ENCODE measurements around the gene STK16. TPM values are rescaled to one million over a fixed set of nuclear protein-coding genes. Genes with fewer than 3 reads are reported as not detected.

Gene STK16
- total RNA-seq, 2 experiments from 2014 or later: 34.4 to 35.4 TPM

- ATAC-seq (no peak), DNase-seq (no peak)
- intact Hi-C loops (cut with micrococcal nuclease): loop anchor here (5.0 kb wide), 1 partner anchor 48 kb away; no protein-coding TSS in a partner anchor
- Mint-ChIP-seq H3K4me3 (peak overlapping the region; percentile 68), H3K27ac (peak overlapping the region; percentile 91), H3K9me3 (no peaks in the 10 kb centered on the region), H3K4me1 (ENCODE audit: low read depth) (peaks cover 74% of the 10 kb centered on the region), H3K27me3 (no peaks in the 10 kb centered on the region), H3K36me3 (ENCODE audit: low read depth) (peaks cover 64% of the 10 kb centered on the region)
- TF ChIP-seq, protein P1, sequence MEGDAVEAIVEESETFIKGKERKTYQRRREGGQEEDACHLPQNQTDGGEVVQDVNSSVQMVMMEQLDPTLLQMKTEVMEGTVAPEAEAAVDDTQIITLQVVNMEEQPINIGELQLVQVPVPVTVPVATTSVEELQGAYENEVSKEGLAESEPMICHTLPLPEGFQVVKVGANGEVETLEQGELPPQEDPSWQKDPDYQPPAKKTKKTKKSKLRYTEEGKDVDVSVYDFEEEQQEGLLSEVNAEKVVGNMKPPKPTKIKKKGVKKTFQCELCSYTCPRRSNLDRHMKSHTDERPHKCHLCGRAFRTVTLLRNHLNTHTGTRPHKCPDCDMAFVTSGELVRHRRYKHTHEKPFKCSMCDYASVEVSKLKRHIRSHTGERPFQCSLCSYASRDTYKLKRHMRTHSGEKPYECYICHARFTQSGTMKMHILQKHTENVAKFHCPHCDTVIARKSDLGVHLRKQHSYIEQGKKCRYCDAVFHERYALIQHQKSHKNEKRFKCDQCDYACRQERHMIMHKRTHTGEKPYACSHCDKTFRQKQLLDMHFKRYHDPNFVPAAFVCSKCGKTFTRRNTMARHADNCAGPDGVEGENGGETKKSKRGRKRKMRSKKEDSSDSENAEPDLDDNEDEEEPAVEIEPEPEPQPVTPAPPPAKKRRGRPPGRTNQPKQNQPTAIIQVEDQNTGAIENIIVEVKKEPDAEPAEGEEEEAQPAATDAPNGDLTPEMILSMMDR (IDR thresholded peaks at IDR 0.05): no peak
- ChIA-PET POLR2A (interaction anchor here (1.6 to 19.2 kb wide), 5 partner anchors 11 to 130 kb away, joined by 4 to 239 read pairs (median 12); partner anchors contain the start of genes ABCB6, ANKZF1 and ATG9A), CTCF (interaction anchor here (0.9 to 10.1 kb wide), 11 partner anchors 9 to 104 kb away, joined by 3 to 132 read pairs (median 5); partner anchors contain the start of genes CNPPD1 and DNAJB2)
Observed at GRCh38 chr2:219248845-219249202, 3.5 kb downstream of the STK16 start.

DNA sequence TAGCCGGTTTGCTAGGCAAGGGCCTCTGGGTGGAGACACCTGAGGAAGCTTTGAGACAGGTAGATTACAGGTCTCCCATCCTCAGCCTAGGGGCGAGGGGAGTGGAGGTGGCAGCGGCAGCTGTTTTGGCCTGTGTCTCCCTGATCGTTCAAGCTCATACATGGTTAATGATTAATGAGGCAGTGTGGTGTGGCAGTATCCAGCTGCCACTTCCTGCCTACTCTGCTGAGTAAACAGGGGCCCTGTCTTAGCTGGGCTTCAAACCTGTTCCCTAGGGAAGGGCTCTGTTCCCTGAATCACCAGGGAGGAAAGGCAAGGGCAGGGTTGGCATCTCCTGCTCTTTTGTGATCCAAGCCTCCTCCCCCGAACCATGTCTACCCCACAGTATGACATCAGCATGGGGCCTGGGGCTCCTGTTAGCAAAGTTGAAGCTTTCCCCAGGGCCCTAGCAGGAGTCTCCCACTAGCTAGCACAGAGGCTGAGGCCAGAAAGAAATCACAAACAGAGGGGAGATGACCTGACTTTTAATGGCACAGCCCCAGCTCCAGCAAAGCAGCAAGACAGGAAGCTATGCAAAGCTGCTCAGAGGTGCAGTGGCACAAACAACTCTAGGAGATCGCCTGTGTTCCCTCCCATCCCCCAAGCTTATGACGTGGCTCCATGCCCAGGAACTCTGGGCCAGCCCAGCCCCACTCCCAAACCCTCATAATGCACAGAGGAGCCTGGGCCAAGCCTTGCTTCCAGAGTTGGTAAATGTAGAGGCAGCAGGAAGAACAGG is 4.1 kb downstream of the STK16 start:
- Mint-ChIP-seq H3K4me1 (ENCODE audit: low read depth) (peaks cover 69% of the 10 kb centered on the region), H3K4me3 (peak overlapping the region; percentile 68), H3K27me3 (no peaks in the 10 kb centered on the region), H3K27ac (peak overlapping the region; percentile 91), H3K36me3 (ENCODE audit: low read depth) (peaks cover 64% of the 10 kb centered on the region), H3K9me3 (no peaks in the 10 kb centered on the region)
- intact Hi-C loops (cut with micrococcal nuclease): loop anchor here (5.0 kb wide), 1 partner anchor 48 kb away; no protein-coding TSS in a partner anchor
- ATAC-seq: no peak
- TF ChIP-seq, protein P1 (IDR thresholded peaks at IDR 0.05): no peak
- ChIA-PET POLR2A (interaction anchor here (0.6 to 19.2 kb wide), 9 partner anchors 11 to 130 kb away, joined by 4 to 239 read pairs (median 6); partner anchors contain the start of genes ABCB6, ANKZF1, ATG9A and CNPPD1), CTCF (interaction anchor here (0.8 to 10.1 kb wide), 13 partner anchors 10 to 191 kb away, joined by 3 to 132 read pairs (median 4); partner anchors contain the start of genes CNPPD1 and DNAJB2)
- peak; percentile 43 for DNase-seq

- POLR2A ChIA-PET: interaction anchor here (1.2 to 19.2 kb wide), 6 partner anchors 12 to 77 kb away, joined by 4 to 239 read pairs (median 7); partner anchors contain the start of genes ABCB6, ANKZF1, ATG9A and CNPPD1
- Mint-ChIP-seq H3K27ac (peak overlapping the region; percentile 91), H3K4me1 (ENCODE audit: low read depth) (peaks cover 66% of the 10 kb centered on the region), H3K9me3 (no peaks in the 10 kb centered on the region), H3K36me3 (ENCODE audit: low read depth) (peaks cover 64% of the 10 kb centered on the region), H3K4me3 (peak overlapping the region; percentile 68), H3K27me3 (no peaks in the 10 kb centered on the region)
- intact Hi-C loops (cut with micrococcal nuclease): no loop called here
- CTCF ChIA-PET: interaction anchor here (0.8 to 10.1 kb wide), 10 partner anchors 11 to 192 kb away, joined by 3 to 132 read pairs (median 4); partner anchors contain the start of genes CNPPD1 and DNAJB2
- TF ChIP-seq, protein P1 (IDR thresholded peaks at IDR 0.05): no peak
- ATAC-seq (no peak), DNase-seq (no peak)
Observed at GRCh38 chr2:219250049-219250781, 4.9 kb downstream of the STK16 start.

DNA sequence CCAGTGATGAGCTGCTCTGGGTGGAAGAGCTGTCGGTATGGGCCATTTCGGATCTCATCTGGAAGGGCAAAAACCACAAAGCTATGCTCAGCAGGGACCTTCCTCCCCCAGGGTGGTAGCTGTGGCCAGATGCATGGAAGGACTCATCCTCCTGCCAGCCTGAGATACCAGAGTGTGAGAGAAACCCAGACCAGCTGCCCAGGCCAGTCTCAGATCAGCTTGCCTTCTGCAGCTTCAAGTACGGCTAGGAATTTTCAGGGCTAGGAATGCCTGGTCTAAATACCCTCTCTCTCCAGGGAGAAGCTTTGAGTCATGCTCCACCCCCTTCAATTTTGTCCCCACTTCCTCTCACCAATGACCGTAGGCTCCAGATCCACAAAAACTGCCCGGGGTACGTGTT is 6.4 kb downstream of the STK16 start:
- ChIA-PET CTCF (interaction anchor here (1.3 to 10.1 kb wide), 7 partner anchors 9 to 81 kb away, joined by 3 to 132 read pairs (median 6); partner anchors contain the start of gene DNAJB2), POLR2A (interaction anchor here (1.1 to 19.2 kb wide), 9 partner anchors 9 to 48 kb away, joined by 3 to 239 read pairs (median 19); partner anchors contain the start of genes ABCB6, ANKZF1, ATG9A and DNAJB2)
- DNase-seq: no peak
- peak overlapping the region; percentile 77 for H3K4me3 Mint-ChIP-seq
- peaks cover 69% of the 10 kb centered on the region for H3K4me1 Mint-ChIP-seq (ENCODE audit: low read depth)
- no peaks in the 10 kb centered on the region for H3K9me3 Mint-ChIP-seq
- peaks cover 64% of the 10 kb centered on the region for H3K36me3 Mint-ChIP-seq (ENCODE audit: low read depth)
- TF ChIP-seq, protein P1 (IDR thresholded peaks at IDR 0.05): no peak
- ATAC-seq: no peak
- intact Hi-C loops (cut with micrococcal nuclease): no loop called here
- H3K27ac Mint-ChIP-seq: peak overlapping the region; percentile 93
- no peaks in the 10 kb centered on the region for H3K27me3 Mint-ChIP-seq
